Vagina (tissue), 2 donors: Measurements from ENCODE around the gene RSPH10B. TPM values are rescaled to one million over a fixed set of nuclear protein-coding genes. Genes with fewer than 3 reads are reported as not detected.
"Not testable (repeated sequence)": the region's sequence is repeated elsewhere in the genome, so short reads cannot be mapped to it uniquely, and the experiment has no call there.

Source experiments
- DNase-seq, 2 donors: peaks; one replicate each; pipeline ENCODE4 v3.0.0-alpha.2; 2017; ENCODE audit errors: extremely low spot score in 2 of 2
- H3K27ac ChIP-seq: fragments of 200-600 bp; sonication (generic); one replicate; pipeline ENCODE4 v1.5.1; 2019
- H3K27me3 ChIP-seq: fragments of 200-600 bp; sonication (generic); one replicate; pipeline ENCODE4 v1.5.1; 2019
- H3K36me3 ChIP-seq, 2 donors: fragments of 200-600 bp; sonication (generic); one replicate each; pipeline ENCODE4 v1.5.1; 2017 to 2019
- H3K4me1 ChIP-seq: fragments of 200-600 bp; sonication (generic); one replicate; pipeline ENCODE4 v1.5.1; 2019
- H3K4me3 ChIP-seq, 2 donors: fragments of 200-600 bp; sonication (generic); 1 replicate in 1 of 2; 2 replicates in 1 of 2; pipeline ENCODE4 v1.5.1; 2016 to 2019
- H3K9me3 ChIP-seq: fragments of 200-600 bp; sonication (generic); one replicate; pipeline ENCODE4 v1.5.1; 2019
- POLR2A ChIP-seq, 2 donors: fragments of 450-650 bp; IDR thresholded peaks; one replicate each; pipeline ENCODE4 v1.6.1; 2017; ENCODE audit warnings: antibody characterized with exemption in 2 of 2, mild to moderate bottlenecking in 2 of 2, moderate library complexity in 2 of 2
- POLR2AphosphoS5 ChIP-seq, 2 donors: sonication (generic); formaldehyde crosslinking; IDR thresholded peaks; one replicate each; pipeline ENCODE4 v1.9.0; 2017; ENCODE audit warnings: antibody characterized with exemption in 2 of 2, mild to moderate bottlenecking in 2 of 2, low read depth in 1 of 2; ENCODE audit not compliant: insufficient read depth in 1 of 2
- intact Hi-C: fragments of 100-400 bp; cut with DNase I; formaldehyde crosslinking; loops from one replicate; pipeline ENCODE4 v1.15.1; 2023
- total RNA-seq: library from RNA; depleted of rRNA; stranded (reverse); fragments of >200 nt; gene quantifications from one replicate; pipeline ENCODE4 v1.2.3, GENCODE V29; 2016
- TF ChIP-seq, protein P1 (sequence below), 3 experiments: fragments of 450-650 bp in 2 of 3; fragments of 200-600 bp in 1 of 3; sonication (generic) in 1 of 3; IDR thresholded peaks; one replicate each; pipeline ENCODE4 v1.5.1; 2017 to 2019; ENCODE audit warnings: antibody characterized with exemption in 3 of 3, mild to moderate bottlenecking in 2 of 3, moderate library complexity in 2 of 3

The RSPH10B gene
- total RNA-seq: not detected

DNA sequence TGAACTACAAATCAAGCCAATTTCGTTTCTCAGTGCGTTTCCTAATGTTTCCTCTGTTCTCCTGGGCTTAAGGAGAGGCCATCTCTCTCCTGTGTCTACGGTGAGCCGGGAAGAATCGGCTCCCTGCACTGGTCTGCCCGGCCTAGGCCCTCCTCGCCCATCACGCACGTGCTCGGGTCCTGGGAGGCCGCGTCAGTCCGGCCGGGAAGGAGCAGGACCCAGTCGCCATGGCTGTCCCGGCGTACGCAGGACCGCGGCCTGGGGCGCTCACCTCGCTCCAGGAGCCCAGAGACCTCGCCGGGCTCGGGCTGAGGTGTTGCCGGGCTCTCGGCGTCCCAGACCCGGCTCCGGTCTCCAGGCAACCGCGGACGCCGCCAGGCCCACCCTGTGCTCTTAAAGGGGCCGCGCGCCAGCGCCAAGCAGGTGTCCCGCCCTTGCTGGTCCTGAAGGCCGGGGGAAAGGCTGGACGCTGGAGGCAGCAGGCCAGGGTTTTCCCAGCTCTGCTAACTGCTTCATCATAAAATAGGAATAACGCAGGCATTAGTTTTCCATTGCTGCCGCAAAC is at the start of gene RSPH10B:
Gene RSPH10B (minus strand): TSS at position 343 of the 565 bp plus-strand sequence. CDS start 3,573 bp downstream, outside the sequence.
- H3K27me3 ChIP-seq, H3K4me3 ChIP-seq, H3K9me3 ChIP-seq, H3K27ac ChIP-seq, H3K36me3 ChIP-seq, DNase-seq, H3K4me1 ChIP-seq, intact Hi-C loops: not testable (repeated sequence)

GRCh38 chr7:6016653-6016966 is 46.1 kb upstream of the RSPH10B start:
- Histone ChIP-seq H3K36me3 (peaks cover 0 to 27% of the 10 kb centered on the region in 2 donors), H3K9me3 (no peaks in the 10 kb centered on the region), H3K27me3 (no peaks in the 10 kb centered on the region), H3K4me1 (peaks cover 15% of the 10 kb centered on the region), H3K27ac (no peak overlapping the region), H3K4me3 (no peak overlapping the region)
- TF ChIP-seq POLR2AphosphoS5 (IDR thresholded peaks at IDR 0.05; ENCODE audit: insufficient read depth in 1 of 2, low read depth in 1 of 2): no peak
- TF ChIP-seq, protein P1, sequence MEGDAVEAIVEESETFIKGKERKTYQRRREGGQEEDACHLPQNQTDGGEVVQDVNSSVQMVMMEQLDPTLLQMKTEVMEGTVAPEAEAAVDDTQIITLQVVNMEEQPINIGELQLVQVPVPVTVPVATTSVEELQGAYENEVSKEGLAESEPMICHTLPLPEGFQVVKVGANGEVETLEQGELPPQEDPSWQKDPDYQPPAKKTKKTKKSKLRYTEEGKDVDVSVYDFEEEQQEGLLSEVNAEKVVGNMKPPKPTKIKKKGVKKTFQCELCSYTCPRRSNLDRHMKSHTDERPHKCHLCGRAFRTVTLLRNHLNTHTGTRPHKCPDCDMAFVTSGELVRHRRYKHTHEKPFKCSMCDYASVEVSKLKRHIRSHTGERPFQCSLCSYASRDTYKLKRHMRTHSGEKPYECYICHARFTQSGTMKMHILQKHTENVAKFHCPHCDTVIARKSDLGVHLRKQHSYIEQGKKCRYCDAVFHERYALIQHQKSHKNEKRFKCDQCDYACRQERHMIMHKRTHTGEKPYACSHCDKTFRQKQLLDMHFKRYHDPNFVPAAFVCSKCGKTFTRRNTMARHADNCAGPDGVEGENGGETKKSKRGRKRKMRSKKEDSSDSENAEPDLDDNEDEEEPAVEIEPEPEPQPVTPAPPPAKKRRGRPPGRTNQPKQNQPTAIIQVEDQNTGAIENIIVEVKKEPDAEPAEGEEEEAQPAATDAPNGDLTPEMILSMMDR (IDR thresholded peaks at IDR 0.05): no peak
- no peak for TF ChIP-seq POLR2A (IDR thresholded peaks at IDR 0.05)
- DNase-seq: no peak
- intact Hi-C loops: no loop called here

DNA sequence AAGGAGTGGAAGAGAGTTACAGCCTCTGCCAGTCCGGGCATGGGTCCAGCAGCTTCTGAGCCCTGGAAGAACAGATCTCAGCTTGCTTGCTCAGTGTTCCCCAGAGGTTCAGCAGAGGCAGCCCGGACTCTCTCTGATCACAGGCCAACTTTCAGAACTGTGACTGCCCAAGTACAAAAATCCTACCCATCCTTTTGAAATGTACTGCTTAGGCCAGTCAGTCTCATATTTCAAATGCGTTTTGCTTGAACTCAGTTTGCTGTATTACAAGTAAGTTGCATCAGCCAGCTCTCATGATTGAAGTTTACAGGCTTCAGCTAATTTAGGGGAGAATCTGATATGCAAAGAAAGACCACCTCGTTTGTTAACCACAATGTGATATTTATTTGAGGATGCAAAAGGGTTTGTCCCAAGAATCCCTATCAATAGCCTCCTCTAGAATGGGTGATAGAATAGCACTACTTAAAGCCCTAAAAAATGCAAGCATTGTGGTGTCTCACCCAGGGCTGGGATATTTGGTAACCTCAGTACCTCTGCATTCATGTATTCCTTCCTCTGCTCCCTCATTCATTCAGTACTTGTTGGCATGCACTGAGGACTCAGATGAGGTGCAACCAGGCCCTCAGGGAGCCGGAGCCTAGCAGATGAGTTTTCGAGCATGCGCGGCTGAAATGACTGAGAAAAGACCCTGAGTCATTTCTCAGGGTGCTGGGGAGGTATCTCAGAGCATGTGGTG is 45.6 kb upstream of the RSPH10B start:
- H3K36me3 ChIP-seq: peaks cover 0 to 25% of the 10 kb centered on the region in 2 donors
- no peaks in the 10 kb centered on the region for H3K9me3 ChIP-seq
- no peak for DNase-seq
- H3K4me1 ChIP-seq: peaks cover 20% of the 10 kb centered on the region
- H3K27me3 ChIP-seq: no peaks in the 10 kb centered on the region
- no peak overlapping the region for H3K4me3 ChIP-seq
- intact Hi-C loops: no loop called here
- peak overlapping the region; percentile 39 for H3K27ac ChIP-seq
- TF ChIP-seq POLR2AphosphoS5 (IDR thresholded peaks at IDR 0.05; ENCODE audit: insufficient read depth in 1 of 2, low read depth in 1 of 2) (peak in 1 of 2 donors; percentile 20), POLR2A (IDR thresholded peaks at IDR 0.05) (no peak)

- peaks cover 0 to 9% of the 10 kb centered on the region in 2 donors for H3K36me3 ChIP-seq
- no peak for DNase-seq
- H3K4me1 ChIP-seq: peaks cover 43% of the 10 kb centered on the region
- intact Hi-C loops: no loop called here
- no peaks in the 10 kb centered on the region for H3K27me3 ChIP-seq
- H3K9me3 ChIP-seq: no peaks in the 10 kb centered on the region
- H3K4me3 ChIP-seq: no peak overlapping the region
- H3K27ac ChIP-seq: no peak overlapping the region
- no peak for TF ChIP-seq POLR2AphosphoS5 (IDR thresholded peaks at IDR 0.05; ENCODE audit: insufficient read depth in 1 of 2, low read depth in 1 of 2)
- no peak for TF ChIP-seq POLR2A (IDR thresholded peaks at IDR 0.05)
- TF ChIP-seq, protein P1 (IDR thresholded peaks at IDR 0.05): no peak
These were observed 42.0 kb upstream of the RSPH10B start for GRCh38 chr7:6012355-6013104.

DNA sequence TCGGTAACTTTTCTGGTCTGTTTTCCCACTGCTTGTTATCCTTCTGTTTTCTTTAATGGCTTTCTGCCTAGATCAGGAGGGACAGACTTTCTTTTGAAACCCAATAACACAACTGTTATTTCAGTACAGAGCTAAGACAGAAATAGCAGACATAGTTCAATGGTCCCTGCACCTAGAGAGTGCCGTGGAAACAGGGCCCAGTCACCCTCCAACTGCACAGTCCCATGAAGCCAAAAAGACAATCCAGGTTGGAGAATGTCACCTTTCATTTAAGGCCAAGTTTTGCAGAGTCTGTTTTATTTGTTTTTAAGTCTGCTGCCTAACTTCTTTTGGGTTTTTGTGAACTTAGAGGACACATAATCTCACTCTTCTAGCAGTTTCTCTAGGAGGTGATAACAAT is 41.1 kb upstream of the RSPH10B start:
- no peak for DNase-seq
- Histone ChIP-seq H3K27me3 (no peaks in the 10 kb centered on the region), H3K4me1 (peaks cover 47% of the 10 kb centered on the region), H3K9me3 (no peaks in the 10 kb centered on the region), H3K4me3 (no peak overlapping the region), H3K36me3 (peaks cover 0 to 1% of the 10 kb centered on the region in 2 donors), H3K27ac (no peak overlapping the region)
- no peak for TF ChIP-seq POLR2A (IDR thresholded peaks at IDR 0.05)
- TF ChIP-seq POLR2AphosphoS5 (IDR thresholded peaks at IDR 0.05; ENCODE audit: insufficient read depth in 1 of 2, low read depth in 1 of 2): no peak
- TF ChIP-seq, protein P1 (IDR thresholded peaks at IDR 0.05): no peak
- intact Hi-C loops: no loop called here

DNA sequence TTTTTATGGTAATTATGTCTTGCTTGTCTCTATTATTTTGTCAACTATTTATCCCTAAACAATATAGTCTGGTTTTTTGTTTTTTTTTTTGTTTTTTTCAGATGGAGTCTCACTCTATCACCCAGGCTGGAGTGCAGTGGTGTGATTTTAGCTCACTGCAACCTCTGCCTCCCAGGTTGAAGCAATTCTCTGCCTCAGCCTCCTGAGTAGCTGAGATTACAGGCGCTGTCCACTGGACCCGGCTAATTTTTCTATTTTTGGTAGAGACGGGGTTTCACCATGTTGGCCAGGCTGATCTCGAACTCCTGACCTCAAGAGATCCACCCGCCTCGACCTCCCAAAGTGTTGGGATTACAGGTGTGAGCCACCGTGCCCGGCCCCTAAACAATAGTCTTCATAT is 39.9 kb upstream of the RSPH10B start:
- H3K27ac ChIP-seq, H3K36me3 ChIP-seq, intact Hi-C loops, H3K9me3 ChIP-seq, DNase-seq, H3K27me3 ChIP-seq, H3K4me3 ChIP-seq: not testable (repeated sequence)
- peaks cover 44% of the 10 kb centered on the region for H3K4me1 ChIP-seq
